ENCODE data around the gene AP3S2. TPM values are rescaled to one million over a fixed set of nuclear protein-coding genes. Genes with fewer than 3 reads are reported as not detected.
"Not testable (repeated sequence)": the region's sequence is repeated elsewhere in the genome, so short reads cannot be mapped to it uniquely, and the experiment has no call there.

The AP3S2 gene
- total RNA-seq: 39.5 TPM

DNA sequence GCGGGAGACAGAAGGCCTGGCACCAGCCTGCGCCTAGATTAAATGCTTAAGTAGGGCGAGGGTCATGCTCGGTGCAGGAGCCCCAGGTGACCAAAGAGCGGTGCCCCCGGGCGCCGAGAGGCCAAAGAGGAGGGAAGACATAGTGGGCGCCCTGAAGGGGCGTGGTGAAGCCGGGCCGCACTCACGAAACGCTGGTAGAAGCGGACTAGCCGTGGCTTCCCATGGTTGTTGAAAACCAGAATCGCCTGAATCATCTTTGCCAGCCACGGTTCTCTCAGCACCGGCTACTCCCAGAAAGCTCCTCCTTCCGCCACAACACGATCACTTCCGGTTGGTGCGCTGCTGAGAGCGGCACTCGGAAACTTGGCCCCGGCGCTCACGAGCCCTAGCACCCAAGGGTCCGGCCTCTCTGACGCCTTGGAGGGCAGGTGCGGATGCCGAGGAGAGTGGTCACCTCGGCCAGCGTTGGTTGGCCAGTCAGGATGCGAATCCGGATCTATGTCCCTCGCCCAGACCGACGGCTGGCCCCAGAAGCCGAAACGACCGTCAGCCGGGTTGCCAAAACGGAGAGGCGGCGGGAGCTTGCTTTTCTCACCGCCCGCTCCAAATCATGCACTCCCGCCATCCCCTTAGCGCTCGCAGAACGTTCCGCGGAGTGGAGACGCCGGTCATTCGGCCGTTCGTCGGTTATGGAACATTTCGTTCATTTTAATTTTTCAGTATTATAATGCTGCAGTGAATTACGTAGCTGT, at the start of gene AP3S2:
TSS of gene AP3S2 (minus strand) at position 299 of the 752 bp plus-strand sequence. CDS start at position 254, 45 bp downstream.
- Histone ChIP-seq H3K4me1 (peaks cover 26% of the 10 kb centered on the region), H3K36me3 (peaks cover 0 to 4% of the 10 kb centered on the region in 2 donors), H3K27ac (peak within 1 kb of the TSS; percentile 87), H3K27me3 (no peaks in the 10 kb centered on the region), H3K9me3 (no peaks in the 10 kb centered on the region), H3K4me3 (peak within 1 kb of the TSS; percentile 78 to 92)
- intact Hi-C loops (cut with DNase I): no loop called here
- TF ChIP-seq POLR2AphosphoS5 (IDR thresholded peaks at IDR 0.05; ENCODE audit: insufficient read depth in 1 of 2, low read depth in 1 of 2) (peak; percentile 94), POLR2A (IDR thresholded peaks at IDR 0.05) (peak in 1 of 2 donors; percentile 33)
- TF ChIP-seq, protein P1, sequence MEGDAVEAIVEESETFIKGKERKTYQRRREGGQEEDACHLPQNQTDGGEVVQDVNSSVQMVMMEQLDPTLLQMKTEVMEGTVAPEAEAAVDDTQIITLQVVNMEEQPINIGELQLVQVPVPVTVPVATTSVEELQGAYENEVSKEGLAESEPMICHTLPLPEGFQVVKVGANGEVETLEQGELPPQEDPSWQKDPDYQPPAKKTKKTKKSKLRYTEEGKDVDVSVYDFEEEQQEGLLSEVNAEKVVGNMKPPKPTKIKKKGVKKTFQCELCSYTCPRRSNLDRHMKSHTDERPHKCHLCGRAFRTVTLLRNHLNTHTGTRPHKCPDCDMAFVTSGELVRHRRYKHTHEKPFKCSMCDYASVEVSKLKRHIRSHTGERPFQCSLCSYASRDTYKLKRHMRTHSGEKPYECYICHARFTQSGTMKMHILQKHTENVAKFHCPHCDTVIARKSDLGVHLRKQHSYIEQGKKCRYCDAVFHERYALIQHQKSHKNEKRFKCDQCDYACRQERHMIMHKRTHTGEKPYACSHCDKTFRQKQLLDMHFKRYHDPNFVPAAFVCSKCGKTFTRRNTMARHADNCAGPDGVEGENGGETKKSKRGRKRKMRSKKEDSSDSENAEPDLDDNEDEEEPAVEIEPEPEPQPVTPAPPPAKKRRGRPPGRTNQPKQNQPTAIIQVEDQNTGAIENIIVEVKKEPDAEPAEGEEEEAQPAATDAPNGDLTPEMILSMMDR (IDR thresholded peaks at IDR 0.05): no peak
- DNase-seq (ENCODE audit: extremely low spot score in 2 of 2): peak in 1 of 2 donors; percentile 94

DNA sequence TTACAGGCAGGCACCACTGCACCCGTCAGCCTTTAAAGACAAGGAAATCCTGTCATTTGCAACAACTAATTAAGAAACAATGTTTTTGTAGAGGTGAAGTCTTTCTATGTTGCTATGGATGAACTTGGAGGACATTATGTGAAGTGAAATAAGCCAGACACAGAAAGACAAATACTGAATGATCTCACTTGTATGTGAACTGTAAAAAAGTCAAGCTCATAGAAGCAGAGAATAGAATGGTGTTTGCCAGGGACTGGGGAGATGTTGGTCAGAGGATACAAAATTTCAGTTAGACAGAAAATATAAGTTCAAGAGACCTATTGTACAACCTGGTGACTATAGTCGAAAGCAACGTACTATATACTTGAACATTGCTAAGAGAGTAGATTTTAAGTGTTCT, 46.1 kb upstream of the AP3S2 start:
- TF ChIP-seq POLR2A (IDR thresholded peaks at IDR 0.05) (no peak), POLR2AphosphoS5 (IDR thresholded peaks at IDR 0.05; ENCODE audit: insufficient read depth in 1 of 2, low read depth in 1 of 2) (no peak)
- TF ChIP-seq, protein P1 (IDR thresholded peaks at IDR 0.05): no peak
- Histone ChIP-seq H3K9me3 (no peaks in the 10 kb centered on the region), H3K4me3 (no peak overlapping the region), H3K27ac (no peak overlapping the region), H3K36me3 (no peaks in the 10 kb centered on the region), H3K27me3 (no peaks in the 10 kb centered on the region), H3K4me1 (no peaks in the 10 kb centered on the region)
- no peak for DNase-seq (ENCODE audit: extremely low spot score in 2 of 2)
- intact Hi-C loops (cut with DNase I): no loop called here

DNA sequence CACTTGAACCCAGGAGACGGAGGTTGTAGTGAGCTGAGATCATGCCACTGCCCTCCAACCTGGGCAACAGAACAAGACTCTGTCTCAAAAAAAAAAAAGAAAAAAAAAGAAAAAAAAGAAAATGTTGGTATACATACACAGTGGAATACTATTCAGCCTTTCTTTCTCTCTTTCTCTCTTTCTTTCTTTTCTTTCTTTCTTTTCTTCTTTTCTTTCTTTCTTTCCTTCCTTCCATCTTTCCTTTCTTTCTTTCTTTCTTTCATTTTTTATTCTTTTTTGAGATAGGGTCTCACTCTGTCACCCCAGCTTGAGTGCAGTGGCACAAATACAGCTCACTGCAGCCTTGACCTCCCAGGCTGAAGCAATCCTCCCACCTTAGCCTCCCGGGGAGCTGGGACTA, 45.6 kb upstream of the AP3S2 start:
- H3K4me3 ChIP-seq; H3K9me3 ChIP-seq; H3K27me3 ChIP-seq; H3K4me1 ChIP-seq; H3K36me3 ChIP-seq; intact Hi-C loops (cut with DNase I); H3K27ac ChIP-seq; DNase-seq (ENCODE audit: extremely low spot score in 2 of 2): not testable (repeated sequence)

DNA sequence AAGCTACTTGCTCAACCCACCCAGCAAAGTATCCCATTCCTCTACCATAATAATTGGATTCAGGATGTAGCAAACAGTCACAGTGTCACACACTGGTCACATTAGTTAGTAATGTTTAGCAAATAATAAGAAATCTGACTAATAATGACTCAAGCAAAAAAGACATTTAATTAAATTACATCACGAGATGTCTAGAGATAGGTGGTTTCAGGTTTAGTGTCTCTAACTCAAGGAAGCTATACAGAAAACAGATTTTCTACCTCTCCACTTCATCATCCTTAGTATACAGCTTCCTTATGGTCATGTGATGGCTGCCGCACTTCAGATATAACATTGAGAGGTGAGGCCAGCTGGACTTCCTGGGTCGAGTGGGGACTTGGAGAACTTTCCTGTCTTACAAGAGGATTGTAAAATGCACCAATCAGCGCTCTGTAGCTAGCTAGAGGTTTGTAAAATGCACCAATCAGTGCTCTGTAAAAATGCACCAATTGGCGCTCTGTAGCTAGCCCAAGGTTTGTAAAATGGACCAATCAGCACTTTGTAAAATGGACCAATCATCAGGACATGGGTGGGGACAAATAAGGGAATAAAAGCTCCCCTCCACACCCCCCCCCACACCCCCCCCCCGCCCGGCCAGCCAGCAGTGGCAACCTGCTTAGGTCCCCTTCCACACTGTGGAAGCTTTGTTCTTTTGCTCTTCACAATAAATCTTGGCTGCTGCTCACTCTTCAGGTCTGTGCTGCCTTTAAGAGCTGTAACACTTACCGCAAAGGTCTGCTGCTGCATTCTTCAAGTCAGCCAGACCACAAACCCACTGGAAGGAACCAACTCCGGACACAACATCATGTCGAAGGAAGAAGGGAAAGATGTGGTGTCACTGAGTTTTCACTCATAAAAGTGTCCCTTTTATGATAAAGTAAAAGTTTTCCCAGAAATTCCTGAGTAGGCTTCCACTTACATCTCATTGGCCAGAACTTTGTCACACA, 43.9 kb upstream of the AP3S2 start:
- Histone ChIP-seq H3K36me3 (no peaks in the 10 kb centered on the region), H3K4me1 (no peaks in the 10 kb centered on the region), H3K27me3 (no peaks in the 10 kb centered on the region), H3K9me3 (no peaks in the 10 kb centered on the region), H3K27ac (no peak overlapping the region), H3K4me3 (no peak overlapping the region)
- intact Hi-C loops (cut with DNase I): no loop called here
- no peak for TF ChIP-seq POLR2AphosphoS5 (IDR thresholded peaks at IDR 0.05; ENCODE audit: insufficient read depth in 1 of 2, low read depth in 1 of 2)
- TF ChIP-seq, protein P1 (IDR thresholded peaks at IDR 0.05): no peak
- DNase-seq (ENCODE audit: extremely low spot score in 2 of 2): no peak

DNA sequence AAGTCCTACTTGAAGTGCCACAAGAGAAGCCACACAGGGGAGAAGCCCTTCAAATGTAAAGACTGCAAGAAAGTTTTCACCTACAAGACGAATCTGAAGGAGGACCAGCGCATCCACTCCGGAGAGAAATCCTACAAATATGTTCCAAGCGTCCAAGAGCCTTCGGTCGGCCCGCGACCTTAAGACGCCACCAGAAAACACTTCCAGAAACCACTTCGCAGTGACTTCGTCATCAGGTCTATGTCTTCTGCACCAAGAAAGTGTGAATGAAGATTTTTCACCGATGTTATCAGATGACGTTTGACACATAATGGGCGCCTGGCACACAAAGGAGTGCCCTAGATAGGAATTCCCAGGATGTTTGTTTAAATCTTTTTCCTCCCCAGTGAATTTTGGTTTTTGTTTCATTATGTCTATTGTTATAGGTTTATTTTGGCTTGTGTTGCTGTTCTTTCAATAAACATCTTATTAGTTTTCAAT, 43.0 kb upstream of the AP3S2 start:
- TF ChIP-seq POLR2A (IDR thresholded peaks at IDR 0.05) (no peak), POLR2AphosphoS5 (IDR thresholded peaks at IDR 0.05; ENCODE audit: insufficient read depth in 1 of 2, low read depth in 1 of 2) (no peak)
- TF ChIP-seq, protein P1 (IDR thresholded peaks at IDR 0.05): no peak
- intact Hi-C loops (cut with DNase I): no loop called here
- Histone ChIP-seq H3K36me3 (no peaks in the 10 kb centered on the region), H3K4me3 (no peak overlapping the region), H3K4me1 (no peaks in the 10 kb centered on the region), H3K27me3 (no peaks in the 10 kb centered on the region), H3K27ac (no peak overlapping the region), H3K9me3 (no peaks in the 10 kb centered on the region)
- DNase-seq (ENCODE audit: extremely low spot score in 2 of 2): no peak

Data from vagina (tissue), 2 donors.